B cell (primary cell): Measurements from ENCODE around the gene MARCHF10.

Experiments used
- EZH2 ChIP-seq: IDR thresholded peaks from 2 replicates; pipeline ENCODE4 v1.6.1; 2012; ENCODE audit warnings: borderline replicate concordance, low read depth, mild to moderate bottlenecking, moderate library complexity, low read length; ENCODE audit not compliant: insufficient read depth, poor library complexity, severe bottlenecking
- TF ChIP-seq, protein P1 (sequence below): fragments of 200-600 bp; IDR thresholded peaks from one replicate; pipeline ENCODE4 v1.8.0; 2022; ENCODE audit warnings: antibody characterized with exemption, mild to moderate bottlenecking

DNA sequence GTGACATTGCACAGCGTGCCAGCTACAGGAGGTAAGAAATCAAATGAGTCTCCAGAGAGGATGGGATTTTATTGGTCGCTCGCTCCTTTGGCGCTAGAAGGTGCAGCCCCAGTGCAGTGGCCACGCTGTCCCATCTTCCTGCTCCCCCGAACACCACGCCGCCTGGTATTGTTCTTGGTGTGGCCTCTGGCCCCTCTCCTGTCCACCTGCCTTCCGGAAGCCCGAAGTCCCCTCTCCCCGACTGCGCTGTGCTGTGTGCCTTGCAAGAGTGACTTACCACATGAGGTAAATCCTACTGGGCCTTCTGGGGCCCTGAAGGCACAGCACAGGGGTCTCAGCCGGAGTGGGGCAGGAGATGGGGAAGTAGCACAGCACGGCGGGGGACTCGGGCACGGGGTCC, 58.2 kb downstream of the MARCHF10 start:
- no peak for TF ChIP-seq EZH2
- TF ChIP-seq, protein P1, sequence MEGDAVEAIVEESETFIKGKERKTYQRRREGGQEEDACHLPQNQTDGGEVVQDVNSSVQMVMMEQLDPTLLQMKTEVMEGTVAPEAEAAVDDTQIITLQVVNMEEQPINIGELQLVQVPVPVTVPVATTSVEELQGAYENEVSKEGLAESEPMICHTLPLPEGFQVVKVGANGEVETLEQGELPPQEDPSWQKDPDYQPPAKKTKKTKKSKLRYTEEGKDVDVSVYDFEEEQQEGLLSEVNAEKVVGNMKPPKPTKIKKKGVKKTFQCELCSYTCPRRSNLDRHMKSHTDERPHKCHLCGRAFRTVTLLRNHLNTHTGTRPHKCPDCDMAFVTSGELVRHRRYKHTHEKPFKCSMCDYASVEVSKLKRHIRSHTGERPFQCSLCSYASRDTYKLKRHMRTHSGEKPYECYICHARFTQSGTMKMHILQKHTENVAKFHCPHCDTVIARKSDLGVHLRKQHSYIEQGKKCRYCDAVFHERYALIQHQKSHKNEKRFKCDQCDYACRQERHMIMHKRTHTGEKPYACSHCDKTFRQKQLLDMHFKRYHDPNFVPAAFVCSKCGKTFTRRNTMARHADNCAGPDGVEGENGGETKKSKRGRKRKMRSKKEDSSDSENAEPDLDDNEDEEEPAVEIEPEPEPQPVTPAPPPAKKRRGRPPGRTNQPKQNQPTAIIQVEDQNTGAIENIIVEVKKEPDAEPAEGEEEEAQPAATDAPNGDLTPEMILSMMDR = no peak
